Endothelial cell of umbilical vein (primary cell): ENCODE measurements around the gene CCDC102B. TPM values are rescaled to one million over a fixed set of nuclear protein-coding genes. Genes with fewer than 3 reads are reported as not detected.

Source experiments
- BruUV-seq: library from RNA; stranded (reverse); fragments of 400-500 nt; replicated peaks from 2 replicates; lab custom pipeline; 2021; lab: Mats Ljungman, UMichigan
- CTCF ChIA-PET: fragments of 300-600, 350-600 bp; sonication (Branson Sonifier 250); formaldehyde crosslinking; loops from one replicate; lab custom pipeline; 2021; ENCODE audit warnings: antibody characterized with exemption, inconsistent platforms; lab: Charles Lee
- POLR2A ChIA-PET: fragments of 300-600, 350-600 bp; sonication (Branson Sonifier 250); formaldehyde crosslinking; loops from one replicate; lab custom pipeline; 2021; ENCODE audit warnings: antibody characterized with exemption, inconsistent platforms; lab: Charles Lee
- DNase-seq: peaks from one replicate; pipeline ENCODE4 v3.0.0-alpha.2; 2011; ENCODE audit warnings: low read depth, low spot score
- FAIRE-seq: peaks from 2 replicates; lab custom pipeline; 2011; peaks lifted over from hg19 to GRCh38; lab: Jason Lieb, UNC
- H2AFZ ChIP-seq: 2 replicates; pipeline ENCODE4 v1.6.0; 2012; ENCODE audit warnings: low read depth, low read length, control low read depth, inconsistent platforms
- H3K27ac ChIP-seq: 2 replicates; pipeline ENCODE4 v1.5.1; 2011; ENCODE audit warnings: low read depth, mild to moderate bottlenecking, control low read depth, low read length, moderate library complexity; ENCODE audit not compliant: insufficient read depth
- H3K27me3 ChIP-seq, 2 experiments: 2 replicates each; pipeline versions ENCODE4 v1.6.0 to v1.6.1; 2011; ENCODE audit warnings: low read length in 2 of 2, mixed read lengths in 1 of 2; ENCODE audit not compliant: control insufficient read depth in 2 of 2, insufficient read depth in 2 of 2
- H3K36me3 ChIP-seq, 2 experiments: 2 replicates in 1 of 2; 3 replicates in 1 of 2; pipeline ENCODE4 v1.5.1; 2011; ENCODE audit warnings: low read length in 2 of 2, mild to moderate bottlenecking in 1 of 2, moderate library complexity in 1 of 2; ENCODE audit not compliant: control insufficient read depth in 2 of 2, insufficient read depth in 2 of 2; ENCODE audit errors: extremely low read depth in 1 of 2
- H3K4me1 ChIP-seq: 3 replicates; pipeline ENCODE4 v1.5.1; 2011; ENCODE audit warnings: mild to moderate bottlenecking, low read length; ENCODE audit not compliant: control insufficient read depth, insufficient read depth; ENCODE audit errors: extremely low read depth
- H3K4me2 ChIP-seq: 2 replicates; pipeline ENCODE4 v1.6.1; 2011; ENCODE audit warnings: low read length, control low read depth, mixed read lengths; ENCODE audit not compliant: insufficient read depth
- H3K4me3 ChIP-seq, 3 experiments: fragments of 200-600 bp in 1 of 3; sonication (generic), shearing (Covaris generic) in 1 of 3; replicated peaks in 1 of 3; 2 replicates each; pipeline ENCODE4 v1.5.1; 2011 to 2016; ENCODE audit warnings: control low read depth in 3 of 3, low read length in 3 of 3, mild to moderate bottlenecking in 2 of 3, inconsistent platforms in 1 of 3, low read depth in 1 of 3, moderate library complexity in 1 of 3; ENCODE audit not compliant: insufficient read depth in 1 of 3
- H3K79me2 ChIP-seq: 2 replicates; pipeline ENCODE4 v1.6.0; 2012; ENCODE audit warnings: low read length, inconsistent platforms; ENCODE audit not compliant: control insufficient read depth, insufficient read depth
- H3K9ac ChIP-seq: replicated peaks from 2 replicates; pipeline ENCODE3; 2011; ENCODE audit warnings: low read length, control low read depth; ENCODE audit not compliant: insufficient read depth; ENCODE audit errors: extremely low read depth
- H3K9me1 ChIP-seq: replicated peaks from 3 replicates; pipeline ENCODE4 v1.6.0; 2011; ENCODE audit warnings: mild to moderate bottlenecking, low read length; ENCODE audit not compliant: control insufficient read depth, insufficient read depth; ENCODE audit errors: extremely low read depth
- H3K9me3 ChIP-seq: replicated peaks from 2 replicates; pipeline ENCODE4 v1.5.1; 2012; ENCODE audit warnings: low read length, inconsistent platforms; ENCODE audit not compliant: control insufficient read depth, insufficient read depth
- H4K20me1 ChIP-seq: replicated peaks from 2 replicates; pipeline ENCODE3; 2011; ENCODE audit warnings: mild to moderate bottlenecking, low read length; ENCODE audit not compliant: control insufficient read depth, insufficient read depth; ENCODE audit errors: extremely low read depth
- CTCF ChIP-seq, 2 donors: IDR thresholded peaks; 1 replicate in 1 of 2; 2 replicates in 1 of 2; pipeline ENCODE4 v1.5.1; 2011; ENCODE audit warnings: low read length in 2 of 2, mild to moderate bottlenecking in 2 of 2, moderate library complexity in 2 of 2, control low read depth in 1 of 2, inconsistent platforms in 1 of 2, low read depth in 1 of 2; ENCODE audit not compliant: insufficient read depth in 1 of 2; ENCODE audit errors: extremely low read depth in 1 of 2
- EZH2 ChIP-seq: IDR thresholded peaks from 2 replicates; pipeline ENCODE4 v1.6.1; 2012; ENCODE audit warnings: borderline replicate concordance, low read depth, mild to moderate bottlenecking, moderate library complexity, low read length, inconsistent platforms; ENCODE audit not compliant: severe bottlenecking
- FOS ChIP-seq: IDR thresholded peaks from 2 replicates; pipeline ENCODE4 v1.6.1; 2011; ENCODE audit warnings: mild to moderate bottlenecking, low read length, moderate library complexity, borderline replicate concordance; ENCODE audit not compliant: insufficient read depth
- GATA2 ChIP-seq: IDR thresholded peaks from 2 replicates; pipeline ENCODE4 v1.7.0; 2011; ENCODE audit warnings: low read depth, mild to moderate bottlenecking, moderate library complexity, mixed read lengths, low read length; ENCODE audit not compliant: insufficient read length, insufficient read depth
- JUN ChIP-seq: IDR thresholded peaks from 2 replicates; pipeline ENCODE4 v1.6.1; 2011; ENCODE audit warnings: borderline replicate concordance, low read depth; ENCODE audit not compliant: insufficient read length, insufficient read depth
- MAX ChIP-seq: IDR thresholded peaks from 2 replicates; pipeline ENCODE4 v1.6.1; 2011; ENCODE audit not compliant: insufficient read depth, insufficient read length
- MYC ChIP-seq: IDR thresholded peaks from one replicate; pipeline ENCODE4 v1.6.1; 2011; ENCODE audit warnings: mild to moderate bottlenecking, low read depth, low read length
- POLR2A ChIP-seq: IDR thresholded peaks from 2 replicates; pipeline ENCODE4 v1.6.1; 2012; ENCODE audit warnings: low read depth, mild to moderate bottlenecking, control low read depth, low read length
- POLR2AphosphoS5 ChIP-seq: IDR thresholded peaks from 2 replicates; pipeline ENCODE4 v1.6.1; 2012; ENCODE audit warnings: low read depth, mild to moderate bottlenecking, control low read depth, low read length, moderate library complexity; ENCODE audit not compliant: insufficient read depth
- dilution Hi-C: fragments of 300-500 bp; cut with MboI; formaldehyde crosslinking; loops from one replicate; pipeline ENCODE4 v1.15.0; 2019; ENCODE audit warnings: low sequenced_read_pairs; ENCODE audit not compliant: extremely low pct_ligation_motif_present
- intact Hi-C: fragments of 100-400 bp; cut with micrococcal nuclease; formaldehyde crosslinking; loops from one replicate; pipeline ENCODE4 v1.10.0; 2022
- polyA plus RNA-seq, 4 experiments: library from polyadenylated mRNA; depleted of rRNA in 3 of 4; stranded (reverse) in 3 of 4; unstranded in 1 of 4; fragments of >200 nt; gene quantifications; 2 replicates each; pipeline versions ENCODE4 v1.2.1 to v1.2.3, GENCODE V29; 2011 to 2012; ENCODE audit warnings: missing spikeins in 1 of 4
- total RNA-seq: library from RNA; stranded (reverse); gene quantifications from 2 replicates; pipeline ENCODE4 v1.2.3, GENCODE V29; 2021

The CCDC102B gene
- total and polyA plus RNA-seq, 2 donors (not counting 3 experiments of a cell fraction or from before 2014, with no cell fraction given), result 0.21 to 0.62 TPM

GRCh38 chr18:68937029-68937599 lies 139.2 kb downstream of the CCDC102B start:
- ChIA-PET POLR2A (no interaction called here), CTCF (no interaction called here)
- no peak overlapping the region for H3K9ac ChIP-seq
- H3K4me3 ChIP-seq, result no peak overlapping the region
- H4K20me1 ChIP-seq, result no peaks in the 10 kb centered on the region
- no peak overlapping the region for H3K4me2 ChIP-seq
- H3K9me3 ChIP-seq, result no peaks in the 10 kb centered on the region
- H3K9me1 ChIP-seq, result no peaks in the 10 kb centered on the region
- dilution Hi-C loops, result no loop called here
- H3K4me1 ChIP-seq, result no peaks in the 10 kb centered on the region
- no peak for DNase-seq
- BruUV-seq, result no TSS peak
- H3K79me2 ChIP-seq, result no peaks in the 10 kb centered on the region
- no peak for FAIRE-seq
- no peaks in the 10 kb centered on the region for H3K27me3 ChIP-seq
- TF ChIP-seq FOS, result no peak
- TF ChIP-seq EZH2, result no peak
- TF ChIP-seq JUN, result no peak
- TF ChIP-seq POLR2AphosphoS5, result no peak
- TF ChIP-seq MYC, result no peak
- TF ChIP-seq POLR2A, result no peak
- no peak for TF ChIP-seq MAX
- no peak for TF ChIP-seq GATA2
- no peak for TF ChIP-seq CTCF (IDR thresholded peaks at IDR 0.05; ENCODE audit: extremely low read depth in 1 of 2, insufficient read depth in 1 of 2, low read depth in 1 of 2, low read length in 2 of 2)
- no peak overlapping the region for H3K27ac ChIP-seq
- H3K36me3 ChIP-seq, result no peaks in the 10 kb centered on the region
- intact Hi-C loops, result no loop called here
- no peak overlapping the region for H2AFZ ChIP-seq
